Muscle of leg (tissue), 11 donors: ENCODE measurements around the gene CASZ1. TPM values are rescaled to one million over a fixed set of nuclear protein-coding genes. Genes with fewer than 3 reads are reported as not detected.
A peak's percentile ranks its signal among the peaks of the same experiment; 100 is the strongest.

Experiments used
- DNase-seq: peaks from one replicate; pipeline ENCODE4 v3.0.0; 2013
- H3K27ac ChIP-seq: one replicate; pipeline ENCODE4 v1.5.1; 2013; ENCODE audit warnings: mild to moderate bottlenecking, low read length, control low read depth
- H3K27me3 ChIP-seq: one replicate; pipeline ENCODE4 v1.6.1; 2013; ENCODE audit warnings: low read length; ENCODE audit not compliant: control insufficient read depth, insufficient read depth
- H3K36me3 ChIP-seq: one replicate; pipeline ENCODE4 v1.6.1; 2013; ENCODE audit warnings: low read length; ENCODE audit not compliant: control insufficient read depth, insufficient read depth
- H3K4me1 ChIP-seq: one replicate; pipeline ENCODE4 v1.6.1; 2013; ENCODE audit warnings: low read length; ENCODE audit not compliant: control insufficient read depth, insufficient read depth
- H3K4me3 ChIP-seq: one replicate; pipeline ENCODE4 v1.5.1; 2013; ENCODE audit warnings: low read length, control low read depth
- H3K9me3 ChIP-seq: replicated peaks from 2 replicates; pipeline ENCODE4 v1.6.1; 2013; ENCODE audit warnings: low read depth, low read length; ENCODE audit not compliant: control insufficient read depth
- WGBS: methylation state at CpG from one replicate; pipeline ENCODE4 v1.1.5; 2013; ENCODE audit warnings: missing lambda C conversion rate; ENCODE audit not compliant: insufficient coverage; 5-methylcytosine and 5-hydroxymethylcytosine counted together
- polyA plus RNA-seq, 8 donors: library from polyadenylated mRNA; unstranded; fragments of 120-200 nt; gene quantifications; one replicate each; pipeline versions ENCODE4 v1.2.1 to v1.2.3, GENCODE V29; 2013; ENCODE audit warnings: inconsistent platforms in 1 of 8, low replicate concordance in 1 of 8; ENCODE audit not compliant: insufficient read length in 8 of 8, insufficient read depth in 1 of 8
- total RNA-seq: library from RNA; stranded (reverse); fragments of 120-200 nt; gene quantifications from one replicate; pipeline ENCODE4 v1.2.4, GENCODE V29; 2013

Gene CASZ1
- total and polyA plus RNA-seq, 9 donors, result 30.8 to 68.4 (median 45.3) TPM

GRCh38 chr1:10728595-10729410 is 67.6 kb downstream of the CASZ1 start:
- no peaks in the 10 kb centered on the region for H3K36me3 ChIP-seq
- H3K4me3 ChIP-seq, result no peak overlapping the region
- H3K27me3 ChIP-seq, result peaks cover 8% of the 10 kb centered on the region
- peaks cover 53% of the 10 kb centered on the region for H3K4me1 ChIP-seq
- H3K9me3 ChIP-seq, result no peaks in the 10 kb centered on the region
- 42% methylated on average over 19 of the region's 31 CpGs for WGBS
- DNase-seq, result peak; percentile 47
- H3K27ac ChIP-seq, result peak overlapping the region; percentile 59

DNA sequence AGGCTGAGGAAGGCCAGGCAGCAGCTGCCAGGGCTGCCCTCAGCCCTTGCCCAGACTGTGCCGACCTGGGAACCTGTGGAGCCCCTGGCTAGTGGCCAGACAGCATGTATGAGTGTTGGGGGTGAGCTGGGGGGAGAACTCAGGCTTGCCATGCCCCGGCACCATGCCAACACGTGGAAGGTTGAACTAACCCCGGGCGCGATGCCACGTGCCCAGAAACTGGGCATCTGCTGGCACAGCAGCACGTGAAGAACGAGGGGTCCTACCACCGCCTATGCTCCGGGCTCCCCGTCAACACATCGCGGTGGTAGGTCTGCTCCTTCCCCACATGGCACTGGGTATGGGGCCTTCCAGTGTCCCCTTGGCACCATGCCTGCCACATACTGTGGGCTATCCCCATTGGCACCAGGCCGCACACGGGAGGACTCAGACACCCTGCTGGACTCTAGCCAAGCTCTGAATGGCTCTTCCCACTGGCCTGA is 68.7 kb downstream of the CASZ1 start:
- WGBS, result 88% methylated on average over 15 of the region's 16 CpGs
- Histone ChIP-seq H3K27me3 (peaks cover 10% of the 10 kb centered on the region), H3K4me3 (no peak overlapping the region), H3K36me3 (no peaks in the 10 kb centered on the region), H3K9me3 (no peaks in the 10 kb centered on the region), H3K27ac (peak overlapping the region; percentile 59), H3K4me1 (peaks cover 64% of the 10 kb centered on the region)
- DNase-seq, result peak; percentile 45

DNA sequence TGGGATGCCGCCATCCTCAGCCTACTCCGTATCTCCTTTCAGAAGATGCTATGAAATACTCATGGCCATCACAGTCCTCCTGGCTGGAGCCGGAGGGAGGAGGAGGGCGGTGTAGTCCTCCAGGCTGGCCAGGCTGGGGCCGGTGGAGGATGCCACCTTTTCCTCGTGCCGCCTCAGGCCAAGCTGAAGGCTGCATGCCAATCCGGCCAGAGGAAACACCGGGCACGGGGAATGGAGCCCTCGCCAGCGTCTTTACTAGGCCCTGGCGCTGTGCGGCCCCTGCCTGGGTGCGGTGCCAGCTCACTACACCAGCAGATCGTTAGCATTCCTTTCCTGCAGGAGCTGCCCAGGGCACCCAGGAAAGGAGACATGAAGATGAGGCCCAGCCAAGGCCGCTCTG is 70.1 kb downstream of the CASZ1 start:
- no peaks in the 10 kb centered on the region for H3K36me3 ChIP-seq
- H3K27ac ChIP-seq, result no peak overlapping the region
- H3K27me3 ChIP-seq, result peaks cover 15% of the 10 kb centered on the region
- H3K4me1 ChIP-seq, result peaks cover 77% of the 10 kb centered on the region
- WGBS, result 80% methylated on average over 15 of the region's 17 CpGs
- H3K4me3 ChIP-seq, result no peak overlapping the region
- no peaks in the 10 kb centered on the region for H3K9me3 ChIP-seq
- no peak for DNase-seq

DNA sequence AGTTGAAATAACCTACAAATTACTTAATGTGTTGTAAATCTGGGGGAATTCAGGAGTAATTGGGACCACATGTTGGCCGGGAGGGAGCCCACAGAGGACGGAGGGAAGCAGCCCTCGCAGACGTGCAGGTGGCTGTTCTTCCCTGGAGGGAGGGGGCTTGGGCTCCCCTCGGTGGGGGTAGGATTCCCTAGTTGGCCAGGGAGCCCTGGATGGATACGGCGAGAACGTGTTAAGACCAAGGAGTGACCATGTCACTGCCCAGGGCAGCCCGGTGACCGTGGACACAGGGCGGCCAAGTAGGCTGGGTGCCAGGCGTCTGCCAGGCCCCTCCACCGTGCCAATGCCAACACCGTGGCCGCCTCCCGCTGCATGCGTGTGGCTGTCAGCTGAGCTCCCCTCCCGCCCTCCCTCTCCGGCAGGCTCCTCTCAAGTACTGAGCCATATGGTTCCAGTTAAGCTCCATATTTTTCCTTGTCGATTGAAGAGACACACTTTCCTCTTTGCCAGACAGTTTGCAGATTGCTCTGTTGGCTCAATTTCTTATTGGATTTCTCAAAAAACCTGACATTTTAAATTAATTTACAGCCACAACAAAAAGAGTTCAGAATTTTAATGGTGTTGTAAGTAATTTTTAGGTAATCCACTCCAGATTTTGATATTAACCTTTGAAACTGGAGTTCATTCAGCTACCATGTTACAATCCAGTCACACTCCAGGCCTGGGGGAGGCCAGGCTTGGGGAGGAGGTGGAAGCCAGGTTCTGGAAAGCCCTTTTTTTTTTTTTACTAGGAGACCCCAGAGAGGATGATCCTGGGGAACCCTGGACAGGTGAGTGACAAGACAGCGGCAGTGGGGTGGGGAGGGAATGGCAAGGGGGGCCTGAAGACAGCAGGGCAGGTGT is 71.2 kb downstream of the CASZ1 start:
- DNase-seq, result peak; percentile 91
- peaks cover 82% of the 10 kb centered on the region for H3K4me1 ChIP-seq
- peaks cover 20% of the 10 kb centered on the region for H3K27me3 ChIP-seq
- peak overlapping the region; percentile 95 for H3K27ac ChIP-seq
- H3K9me3 ChIP-seq, result no peaks in the 10 kb centered on the region
- H3K4me3 ChIP-seq, result no peak overlapping the region
- no peaks in the 10 kb centered on the region for H3K36me3 ChIP-seq
- 11% methylated on average over 18 of the region's 21 CpGs for WGBS

DNA sequence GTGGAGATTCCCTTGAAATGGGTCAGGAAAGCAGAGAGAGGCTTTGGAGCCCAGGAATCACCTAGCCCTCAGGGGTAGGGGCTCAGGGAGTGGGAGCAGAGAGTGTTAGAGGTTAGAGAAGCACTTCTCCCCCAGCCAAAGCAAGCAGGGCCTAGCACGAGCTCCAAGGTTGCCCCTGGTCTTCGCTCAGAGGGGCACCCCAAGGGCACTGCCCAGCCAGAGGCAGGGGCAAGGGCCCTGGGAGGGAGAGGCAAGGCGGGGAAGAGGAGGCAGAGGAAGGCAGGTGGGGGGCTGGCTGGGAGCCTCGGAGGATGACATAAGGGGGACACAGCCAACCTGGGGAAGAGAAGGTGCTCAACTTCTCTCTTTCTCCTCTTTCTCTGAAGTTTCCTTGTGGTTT is 71.9 kb downstream of the CASZ1 start:
- Histone ChIP-seq H3K36me3 (no peaks in the 10 kb centered on the region), H3K9me3 (no peaks in the 10 kb centered on the region), H3K4me1 (peaks cover 82% of the 10 kb centered on the region), H3K27ac (peak overlapping the region; percentile 95), H3K27me3 (peaks cover 26% of the 10 kb centered on the region), H3K4me3 (no peak overlapping the region)
- no peak for DNase-seq
- WGBS, result 70% methylated on average over 2 of the region's 4 CpGs

DNA sequence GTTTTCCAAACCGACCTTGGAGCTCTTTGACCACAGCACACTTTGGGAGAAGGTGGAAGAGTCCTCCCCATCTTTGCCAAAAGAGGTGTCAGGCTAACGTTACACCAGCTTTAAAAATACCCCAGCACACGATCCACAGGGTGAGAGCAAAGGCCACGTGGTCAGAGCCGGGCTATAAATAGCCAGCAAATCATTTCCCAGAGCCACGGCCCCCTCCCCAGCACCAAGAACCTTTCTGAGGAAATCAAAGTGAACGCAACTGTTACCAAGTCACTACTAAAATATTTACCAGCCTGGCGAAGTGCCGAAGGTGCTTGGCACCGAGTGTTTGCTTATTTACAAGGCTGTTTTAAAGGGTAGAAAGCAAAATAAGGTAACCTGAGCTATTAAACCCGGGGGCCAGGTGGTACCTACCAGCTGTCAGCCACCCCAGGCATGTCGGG is 72.4 kb downstream of the CASZ1 start:
- Histone ChIP-seq H3K27me3 (peaks cover 28% of the 10 kb centered on the region), H3K36me3 (no peaks in the 10 kb centered on the region), H3K4me1 (peaks cover 79% of the 10 kb centered on the region), H3K27ac (peak overlapping the region; percentile 95), H3K9me3 (no peaks in the 10 kb centered on the region), H3K4me3 (no peak overlapping the region)
- DNase-seq, result peak; percentile 71
- 38% methylated on average over 3 of the region's 12 CpGs for WGBS

- H3K27ac ChIP-seq, result peak overlapping the region; percentile 95
- WGBS, result 91% methylated on average over 4 of the region's 4 CpGs
- peaks cover 74% of the 10 kb centered on the region for H3K4me1 ChIP-seq
- peaks cover 28% of the 10 kb centered on the region for H3K27me3 ChIP-seq
- H3K36me3 ChIP-seq, result no peaks in the 10 kb centered on the region
- no peaks in the 10 kb centered on the region for H3K9me3 ChIP-seq
- no peak for DNase-seq
- H3K4me3 ChIP-seq, result no peak overlapping the region
Observed at GRCh38 chr1:10723317-10723716, 73.1 kb downstream of the CASZ1 start.

DNA sequence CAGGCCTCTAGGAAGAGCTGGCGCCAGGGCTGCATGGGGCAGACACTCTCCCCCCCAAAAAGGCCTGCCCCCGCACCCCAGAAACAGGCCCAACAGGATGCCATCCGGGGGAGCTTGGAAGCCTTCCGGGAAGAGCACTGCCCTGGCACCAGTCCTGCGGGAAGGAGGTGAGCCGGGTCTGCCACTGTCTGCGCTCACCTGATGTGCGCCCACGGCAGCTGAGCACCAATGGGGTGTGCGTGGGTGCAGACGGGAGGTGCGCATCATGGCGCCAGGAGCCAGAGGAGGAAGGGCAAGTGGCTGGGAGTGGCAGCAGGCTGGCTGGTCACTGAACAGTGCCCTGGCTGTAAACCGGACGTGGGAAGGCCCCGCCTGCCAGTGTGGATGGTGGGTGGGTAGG is 73.6 kb downstream of the CASZ1 start:
- no peak overlapping the region for H3K4me3 ChIP-seq
- no peaks in the 10 kb centered on the region for H3K9me3 ChIP-seq
- peaks cover 32% of the 10 kb centered on the region for H3K27me3 ChIP-seq
- peak overlapping the region; percentile 95 for H3K27ac ChIP-seq
- H3K36me3 ChIP-seq, result no peaks in the 10 kb centered on the region
- 93% methylated on average over 15 of the region's 16 CpGs for WGBS
- no peak for DNase-seq
- peaks cover 74% of the 10 kb centered on the region for H3K4me1 ChIP-seq

GRCh38 chr1:10721381-10722321 is 74.8 kb downstream of the CASZ1 start:
- H3K27me3 ChIP-seq, result peaks cover 42% of the 10 kb centered on the region
- WGBS, result 50% methylated on average over 17 of the region's 26 CpGs
- H3K9me3 ChIP-seq, result no peaks in the 10 kb centered on the region
- DNase-seq, result no peak
- no peak overlapping the region for H3K4me3 ChIP-seq
- H3K4me1 ChIP-seq, result peaks cover 73% of the 10 kb centered on the region
- no peak overlapping the region for H3K27ac ChIP-seq
- no peaks in the 10 kb centered on the region for H3K36me3 ChIP-seq
